ENCODE data around the gene LAMP5. TPM values are rescaled to one million over a fixed set of nuclear protein-coding genes. Genes with fewer than 3 reads are reported as not detected.

LAMP5 gene
- total RNA-seq, 1 donor from 2014 or later, result 3.2 TPM

DNA sequence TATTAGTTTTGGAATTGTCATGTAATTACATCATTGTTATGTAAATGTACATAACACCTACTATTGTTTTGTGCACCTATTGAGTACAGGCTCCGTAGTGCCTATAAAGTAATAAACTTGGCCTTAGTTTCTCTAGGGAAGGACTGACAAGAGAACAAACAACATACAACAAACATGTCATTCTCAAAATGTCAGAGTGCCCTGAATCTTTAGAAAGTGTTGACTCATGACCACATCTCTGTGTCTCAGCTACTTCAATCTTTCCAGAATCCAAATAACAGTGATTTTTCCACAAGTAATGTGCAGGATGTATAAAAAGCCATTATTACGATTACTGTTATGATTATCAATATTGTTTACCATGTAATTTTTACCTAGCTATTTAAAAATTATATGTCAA is 17.2 kb downstream of the LAMP5 start:
- Mint-ChIP-seq H3K36me3 (no peaks in the 10 kb centered on the region), H3K4me1 (no peaks in the 10 kb centered on the region), H3K27me3 (ENCODE audit: insufficient read depth, low read depth) (peaks cover 3% of the 10 kb centered on the region), H3K27ac (no peak overlapping the region), H3K4me3 (no peak overlapping the region), H3K9me3 (no peaks in the 10 kb centered on the region)
- no peaks in the 10 kb centered on the region for H3F3A ChIP-seq (ENCODE audit: low read depth)
- H3K79me2 ChIP-seq (ENCODE audit: low read depth), result no peaks in the 10 kb centered on the region
- no peak for TF ChIP-seq CTCF (IDR thresholded peaks at IDR 0.05)
- no peak for TF ChIP-seq EZH2 (IDR thresholded peaks at IDR 0.05)
- TF ChIP-seq EZH2phosphoT487 (IDR thresholded peaks at IDR 0.05), result no peak
- no peaks in the 10 kb centered on the region for H3K27me3 ChIP-seq
- H3K4me3 ChIP-seq, result no peak overlapping the region
- no peak overlapping the region for H3K27ac ChIP-seq
- no peak for DNase-seq (ENCODE audit: low spot score)
- H4K20me1 ChIP-seq (ENCODE audit: low read depth), result no peaks in the 10 kb centered on the region
- no peaks in the 10 kb centered on the region for H3K4me1 ChIP-seq
- no peak overlapping the region for H2AFZ ChIP-seq (replicated peaks)
- H3K36me3 ChIP-seq, result no peaks in the 10 kb centered on the region
- H3K9ac ChIP-seq, result no peak overlapping the region
- H3K9me3 ChIP-seq (ENCODE audit: low read depth), result no peaks in the 10 kb centered on the region
- no peak overlapping the region for H3K4me2 ChIP-seq

DNA sequence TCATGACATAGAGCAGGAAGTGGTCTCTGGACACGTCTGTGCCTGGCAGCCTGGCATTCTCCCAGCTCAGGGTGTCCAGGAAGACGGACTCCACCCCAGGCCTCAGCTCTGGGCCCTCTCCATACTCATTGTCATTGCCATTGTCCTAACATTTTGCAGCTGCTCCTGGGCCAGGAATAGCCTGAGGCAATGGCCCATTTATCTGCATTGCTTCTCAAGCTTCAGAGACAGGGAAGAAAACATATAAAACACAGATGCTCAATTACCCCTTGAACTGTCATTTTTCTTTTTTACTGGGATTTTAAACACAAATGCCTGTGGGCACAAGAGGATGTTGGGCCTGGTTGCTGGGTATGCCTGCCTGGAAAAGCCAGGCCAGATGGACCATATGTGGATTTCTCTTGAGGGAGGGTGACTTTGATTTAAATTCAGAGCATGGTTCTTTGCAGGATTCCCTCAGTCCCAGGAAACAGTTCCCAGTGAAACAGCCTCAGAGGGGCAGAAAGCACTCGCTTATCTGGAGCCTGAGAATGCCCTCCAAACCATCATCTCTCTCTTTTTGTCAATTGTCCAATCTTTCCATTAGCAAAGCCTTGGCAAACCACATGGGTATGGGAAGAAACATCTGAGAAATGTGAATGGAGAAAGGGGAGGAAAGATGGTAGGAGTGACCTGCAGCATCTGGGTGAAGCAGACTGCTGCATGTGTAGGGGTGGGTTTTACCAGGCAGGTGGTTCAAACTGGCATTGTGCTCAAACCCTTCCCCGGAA is 17.9 kb downstream of the LAMP5 start:
- Histone ChIP-seq H3K4me3 (no peak overlapping the region), H3K27ac (no peak overlapping the region), H2AFZ (replicated peaks) (no peak overlapping the region), H3K9me3 (ENCODE audit: low read depth) (no peaks in the 10 kb centered on the region), H3K36me3 (no peaks in the 10 kb centered on the region), H3K4me1 (no peaks in the 10 kb centered on the region), H3K4me2 (no peak overlapping the region), H4K20me1 (ENCODE audit: low read depth) (no peaks in the 10 kb centered on the region), H3K27me3 (no peaks in the 10 kb centered on the region), H3K9ac (no peak overlapping the region), H3K79me2 (ENCODE audit: low read depth) (no peaks in the 10 kb centered on the region), H3F3A (ENCODE audit: low read depth) (no peaks in the 10 kb centered on the region)
- Mint-ChIP-seq H3K4me1 (no peaks in the 10 kb centered on the region), H3K9me3 (no peaks in the 10 kb centered on the region), H3K4me3 (no peak overlapping the region), H3K27me3 (ENCODE audit: insufficient read depth, low read depth) (no peaks in the 10 kb centered on the region), H3K36me3 (no peaks in the 10 kb centered on the region), H3K27ac (no peak overlapping the region)
- DNase-seq (ENCODE audit: low spot score), result no peak
- TF ChIP-seq EZH2 (IDR thresholded peaks at IDR 0.05), result no peak
- no peak for TF ChIP-seq CTCF (IDR thresholded peaks at IDR 0.05)
- TF ChIP-seq EZH2phosphoT487 (IDR thresholded peaks at IDR 0.05), result no peak

DNA sequence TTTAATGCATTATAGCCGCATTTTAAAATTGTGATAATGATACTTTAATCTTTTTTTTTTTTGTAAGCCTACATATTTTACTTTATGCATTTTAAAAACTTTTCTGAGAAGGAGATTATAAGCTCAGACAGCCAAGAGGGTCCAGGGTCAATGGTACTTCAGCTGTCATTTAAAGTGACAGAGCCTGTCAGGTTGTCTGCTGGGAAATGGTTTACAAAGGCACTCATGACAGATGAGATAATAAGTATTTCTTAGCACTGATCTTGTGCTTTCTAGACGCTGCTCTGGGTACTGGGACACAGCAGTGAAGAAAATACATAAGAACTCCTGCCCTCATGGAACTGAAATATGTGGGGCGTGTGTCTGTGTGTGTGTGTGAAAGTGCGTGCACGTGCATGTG is 19.6 kb downstream of the LAMP5 start:
- Mint-ChIP-seq H3K4me3 (no peak overlapping the region), H3K27ac (no peak overlapping the region), H3K36me3 (no peaks in the 10 kb centered on the region), H3K27me3 (ENCODE audit: insufficient read depth, low read depth) (peaks cover 2% of the 10 kb centered on the region), H3K4me1 (no peaks in the 10 kb centered on the region), H3K9me3 (no peaks in the 10 kb centered on the region)
- H3K9ac ChIP-seq, result no peak overlapping the region
- no peak overlapping the region for H2AFZ ChIP-seq (replicated peaks)
- H3F3A ChIP-seq (ENCODE audit: low read depth), result no peaks in the 10 kb centered on the region
- peaks cover 8% of the 10 kb centered on the region for H3K4me1 ChIP-seq
- H3K4me2 ChIP-seq, result no peak overlapping the region
- no peaks in the 10 kb centered on the region for H3K36me3 ChIP-seq
- no peak overlapping the region for H3K27ac ChIP-seq
- H3K4me3 ChIP-seq, result no peak overlapping the region
- TF ChIP-seq EZH2 (IDR thresholded peaks at IDR 0.05), result no peak
- no peak for TF ChIP-seq EZH2phosphoT487 (IDR thresholded peaks at IDR 0.05)
- H3K27me3 ChIP-seq, result no peaks in the 10 kb centered on the region
- no peak for DNase-seq (ENCODE audit: low spot score)
- no peaks in the 10 kb centered on the region for H4K20me1 ChIP-seq (ENCODE audit: low read depth)
- H3K79me2 ChIP-seq (ENCODE audit: low read depth), result no peaks in the 10 kb centered on the region
- H3K9me3 ChIP-seq (ENCODE audit: low read depth), result no peaks in the 10 kb centered on the region

DNA sequence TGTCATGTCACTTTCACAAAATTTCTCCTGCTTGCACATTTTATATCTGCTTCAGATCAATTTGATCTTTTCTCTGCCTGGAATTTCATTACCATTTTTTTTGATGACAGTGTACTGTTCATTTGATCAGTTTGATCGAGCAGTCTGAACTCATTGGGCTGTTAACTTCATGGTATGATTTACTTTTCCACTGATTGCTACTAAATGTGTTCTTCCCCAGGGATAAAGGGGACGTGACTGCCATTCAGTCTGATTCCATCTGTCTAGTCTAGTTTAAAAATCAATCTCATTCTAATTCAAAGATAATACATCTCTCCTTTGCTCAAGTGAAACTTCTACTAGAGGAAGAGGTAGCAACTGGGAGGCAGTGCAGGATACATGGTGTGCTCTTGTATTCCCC is 21.1 kb downstream of the LAMP5 start:
- Mint-ChIP-seq H3K4me1 (no peaks in the 10 kb centered on the region), H3K4me3 (no peak overlapping the region), H3K27ac (no peak overlapping the region), H3K27me3 (ENCODE audit: insufficient read depth, low read depth) (peaks cover 2% of the 10 kb centered on the region), H3K9me3 (no peaks in the 10 kb centered on the region), H3K36me3 (no peaks in the 10 kb centered on the region)
- no peaks in the 10 kb centered on the region for H3K9me3 ChIP-seq (ENCODE audit: low read depth)
- H3K4me2 ChIP-seq, result no peak overlapping the region
- no peaks in the 10 kb centered on the region for H4K20me1 ChIP-seq (ENCODE audit: low read depth)
- no peak for TF ChIP-seq EZH2phosphoT487 (IDR thresholded peaks at IDR 0.05)
- no peak for TF ChIP-seq EZH2 (IDR thresholded peaks at IDR 0.05)
- TF ChIP-seq CTCF (IDR thresholded peaks at IDR 0.05), result no peak
- no peaks in the 10 kb centered on the region for H3K36me3 ChIP-seq
- no peak overlapping the region for H3K4me3 ChIP-seq
- no peaks in the 10 kb centered on the region for H3F3A ChIP-seq (ENCODE audit: low read depth)
- no peaks in the 10 kb centered on the region for H3K27me3 ChIP-seq
- H2AFZ ChIP-seq (replicated peaks), result no peak overlapping the region
- DNase-seq (ENCODE audit: low spot score), result no peak
- no peak overlapping the region for H3K27ac ChIP-seq
- no peak overlapping the region for H3K9ac ChIP-seq
- H3K79me2 ChIP-seq (ENCODE audit: low read depth), result no peaks in the 10 kb centered on the region
- H3K4me1 ChIP-seq, result peaks cover 8% of the 10 kb centered on the region
